ENCODE results near the gene DYRK4. TPM values are rescaled to one million over a fixed set of nuclear protein-coding genes. Genes with fewer than 3 reads are reported as not detected.

The DYRK4 gene
- total and polyA plus RNA-seq, 2 of the 13 experiments (the other 11 are each of a cell fraction or from before 2014, with no cell fraction given), result 29.4 to 40.2 TPM

- TF ChIP-seq HIC2 (CRISPR knock-in tag; IDR thresholded peaks at IDR 0.05; ENCODE audit: low read depth), result no peak
- TF ChIP-seq ZNF335 (CRISPR knock-in tag; IDR thresholded peaks at IDR 0.05), result 0 out of 2 replicates have a peak, but pooled peaks have one; percentile 32
- TF ChIP-seq ATRX (CRISPR knock-in tag; IDR thresholded peaks at IDR 0.05; ENCODE audit: borderline replicate concordance), result no peak
- TF ChIP-seq ZMYM2 (CRISPR knock-in tag; IDR thresholded peaks at IDR 0.05), result no peak
- TF ChIP-seq ZNF318 (CRISPR knock-in tag; IDR thresholded peaks at IDR 0.05), result no peak
- TF ChIP-seq STAG1 (CRISPR knock-in tag; IDR thresholded peaks at IDR 0.05), result peak; percentile 58
- TF ChIP-seq ZBED4 (CRISPR knock-in tag; IDR thresholded peaks at IDR 0.05; ENCODE audit: borderline replicate concordance), result no peak; the same call in 1 of the 2 replicates
- TF ChIP-seq IRX3 (CRISPR knock-in tag; IDR thresholded peaks at IDR 0.05; ENCODE audit: borderline replicate concordance, low read depth), result no peak
- TF ChIP-seq ZBTB3 (CRISPR knock-in tag; IDR thresholded peaks at IDR 0.05; ENCODE audit: borderline replicate concordance, low read depth), result no peak
- TF ChIP-seq ZNF547 (CRISPR knock-in tag; IDR thresholded peaks at IDR 0.05), result no peak
- no peak for TF ChIP-seq ZNF563 (CRISPR knock-in tag; IDR thresholded peaks at IDR 0.05)
- no peak for TF ChIP-seq ZKSCAN1 (IDR thresholded peaks at IDR 0.05; ENCODE audit: low read length)
- no peak for TF ChIP-seq ZBTB44 (CRISPR knock-in tag; IDR thresholded peaks at IDR 0.05)
Measured at GRCh38 chr12:4604684-4605193, 42.7 kb downstream of the DYRK4 start (continued).
